Nephron (organoid): ENCODE results near the gene ABCC1.
A peak's percentile ranks its signal among the peaks of the same experiment; 100 is the strongest.

ENCODE experiments used
- H3K27ac Mint-ChIP-seq, 3 experiments: 2 replicates each; pipeline ENCODE4 v1.8.0; 2020; ENCODE audit warnings: mixed read lengths in 3 of 3, mild to moderate bottlenecking in 2 of 3, moderate library complexity in 1 of 3
- H3K27me3 Mint-ChIP-seq: 2 replicates; pipeline ENCODE4 v1.8.0; 2021; ENCODE audit warnings: low read depth, mild to moderate bottlenecking, moderate library complexity, mixed read lengths
- H3K36me3 Mint-ChIP-seq: 2 replicates; pipeline ENCODE4 v1.8.0; 2020; ENCODE audit warnings: low read depth, mixed read lengths
- H3K4me1 Mint-ChIP-seq: 2 replicates; pipeline ENCODE4 v1.8.0; 2020; ENCODE audit warnings: mixed read lengths
- H3K4me3 Mint-ChIP-seq, 3 experiments: 2 replicates each; pipeline ENCODE4 v1.8.0; 2020; ENCODE audit warnings: mild to moderate bottlenecking in 3 of 3, mixed read lengths in 3 of 3, moderate library complexity in 2 of 3
- H3K9me3 Mint-ChIP-seq: 2 replicates; pipeline ENCODE4 v1.8.0; 2020; ENCODE audit warnings: mixed read lengths
- CTCF ChIP-seq, 3 experiments: fragments of 200-600 bp; sonication (generic); IDR thresholded peaks; one replicate each; pipeline ENCODE4 v1.5.0; 2021; ENCODE audit warnings: antibody characterized with exemption in 3 of 3; ENCODE audit not compliant: unreplicated experiment in 3 of 3

Gene ABCC1

GRCh38 chr16:15967655-15968315 is 18.4 kb downstream of the ABCC1 start:
- no peak for TF ChIP-seq CTCF (IDR thresholded peaks at IDR 0.05; ENCODE audit: unreplicated experiment in 3 of 3)
- H3K4me1 Mint-ChIP-seq: peaks cover 6% of the 10 kb centered on the region
- no peak overlapping the region for H3K4me3 Mint-ChIP-seq
- H3K27me3 Mint-ChIP-seq: no peaks in the 10 kb centered on the region
- H3K36me3 Mint-ChIP-seq: peaks cover 35% of the 10 kb centered on the region
- H3K9me3 Mint-ChIP-seq: peaks cover 21% of the 10 kb centered on the region
- H3K27ac Mint-ChIP-seq: peak overlapping the region in 1 of 3 experiments; percentile 32

GRCh38 chr16:15970202-15970601 is 20.8 kb downstream of the ABCC1 start:
- no peak overlapping the region for H3K27ac Mint-ChIP-seq
- H3K9me3 Mint-ChIP-seq: peaks cover 16% of the 10 kb centered on the region
- peaks cover 24% of the 10 kb centered on the region for H3K36me3 Mint-ChIP-seq
- TF ChIP-seq CTCF (IDR thresholded peaks at IDR 0.05; ENCODE audit: unreplicated experiment in 3 of 3): no peak
- H3K4me1 Mint-ChIP-seq: peaks cover 6% of the 10 kb centered on the region
- no peaks in the 10 kb centered on the region for H3K27me3 Mint-ChIP-seq
- H3K4me3 Mint-ChIP-seq: no peak overlapping the region

GRCh38 chr16:15970743-15971439 is 21.5 kb downstream of the ABCC1 start:
- peaks cover 6% of the 10 kb centered on the region for H3K4me1 Mint-ChIP-seq
- H3K9me3 Mint-ChIP-seq: peaks cover 16% of the 10 kb centered on the region
- TF ChIP-seq CTCF (IDR thresholded peaks at IDR 0.05; ENCODE audit: unreplicated experiment in 3 of 3): no peak
- H3K27me3 Mint-ChIP-seq: no peaks in the 10 kb centered on the region
- no peak overlapping the region for H3K27ac Mint-ChIP-seq
- no peak overlapping the region for H3K4me3 Mint-ChIP-seq
- H3K36me3 Mint-ChIP-seq: peaks cover 25% of the 10 kb centered on the region

DNA sequence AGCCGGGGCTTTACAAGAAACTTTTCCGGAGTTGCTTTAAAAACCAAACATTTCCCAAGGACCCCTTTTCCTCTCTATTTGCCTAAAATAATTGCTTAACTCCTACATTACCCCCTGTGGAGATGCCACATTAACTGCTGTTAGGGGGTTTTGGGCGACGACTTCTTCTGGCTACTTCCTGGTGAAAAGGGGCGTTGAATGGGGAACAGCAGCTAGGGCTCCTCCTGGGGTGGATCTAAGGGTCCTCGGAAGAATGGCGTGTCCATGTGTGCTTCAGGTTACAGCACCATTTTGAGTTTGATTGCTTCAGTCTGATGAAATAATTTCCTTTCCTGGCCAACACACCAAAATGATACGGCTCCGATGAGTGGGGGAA is 22.0 kb downstream of the ABCC1 start:
- H3K27me3 Mint-ChIP-seq: no peaks in the 10 kb centered on the region
- peaks cover 30% of the 10 kb centered on the region for H3K36me3 Mint-ChIP-seq
- no peak for TF ChIP-seq CTCF (IDR thresholded peaks at IDR 0.05; ENCODE audit: unreplicated experiment in 3 of 3)
- H3K9me3 Mint-ChIP-seq: peaks cover 21% of the 10 kb centered on the region
- peaks cover 6% of the 10 kb centered on the region for H3K4me1 Mint-ChIP-seq
- no peak overlapping the region for H3K27ac Mint-ChIP-seq
- H3K4me3 Mint-ChIP-seq: no peak overlapping the region

DNA sequence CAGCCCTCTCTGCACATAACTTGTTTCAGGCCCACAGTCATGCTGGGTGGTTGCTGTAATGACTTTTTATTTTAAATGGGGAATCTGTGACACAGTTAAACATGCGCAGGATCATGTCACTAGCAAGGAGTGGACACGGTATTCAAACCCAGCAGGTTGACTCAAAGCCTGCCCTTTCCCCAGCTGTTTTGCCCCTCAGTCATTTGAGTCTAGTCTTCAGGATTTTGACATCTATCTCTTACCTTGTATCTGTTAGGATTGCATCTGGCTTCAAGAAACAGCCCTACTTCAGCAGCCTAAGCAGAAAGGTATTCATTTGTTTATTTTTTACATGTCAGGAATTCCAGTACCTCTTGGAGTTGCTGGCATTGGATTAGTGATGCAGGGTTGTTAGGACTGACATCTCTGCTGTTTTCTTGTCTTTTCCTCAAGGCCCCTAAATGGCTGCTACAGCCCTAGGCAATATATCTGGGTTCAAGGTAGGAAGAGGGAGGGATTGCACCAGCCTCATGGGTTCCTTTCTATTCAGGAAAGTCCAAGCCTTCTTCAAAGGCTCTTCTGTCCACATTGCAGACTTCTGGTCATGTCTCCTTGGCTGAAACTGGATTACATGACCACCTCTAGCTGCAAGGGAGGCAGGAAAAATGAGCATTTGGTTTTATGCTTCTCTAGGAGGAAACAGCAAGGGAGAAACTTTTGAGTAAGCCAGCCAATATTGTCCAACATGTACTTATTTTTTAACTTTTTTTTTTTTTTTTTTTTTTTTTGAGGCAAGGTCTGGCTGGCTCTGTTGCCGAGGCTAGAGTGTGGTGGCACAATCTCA is 22.8 kb downstream of the ABCC1 start:
- Mint-ChIP-seq H3K27me3 (no peaks in the 10 kb centered on the region), H3K4me3 (no peak overlapping the region), H3K4me1 (peaks cover under 1% of the 10 kb centered on the region), H3K36me3 (peaks cover 36% of the 10 kb centered on the region), H3K9me3 (peaks cover 23% of the 10 kb centered on the region), H3K27ac (peak overlapping the region in 1 of 3 experiments; percentile 17)
- no peak for TF ChIP-seq CTCF (IDR thresholded peaks at IDR 0.05; ENCODE audit: unreplicated experiment in 3 of 3)
